Activated CD4-positive, alpha-beta T cell treated with anti-CD3 and anti-CD28 coated beads for 36 hours (primary cell): ENCODE results near the gene SLC10A1. TPM values are rescaled to one million over a fixed set of nuclear protein-coding genes. Genes with fewer than 3 reads are reported as not detected.
"Not testable (repeated sequence)": the region's sequence is repeated elsewhere in the genome, so short reads cannot be mapped to it uniquely, and the experiment has no call there.

Source experiments
- ATAC-seq: fragments of 200-7000 bp; cut with Tn5 transposase; one replicate; pipeline ENCODE4 v1.10.0; 2021; ENCODE audit warnings: mild to moderate bottlenecking, moderate library complexity
- CTCF ChIA-PET: fragments of 350-600 bp; sonication (Branson Sonifier 250); formaldehyde crosslinking; loops from one replicate; lab custom pipeline; 2021; ENCODE audit warnings: antibody characterized with exemption; lab: Charles Lee
- POLR2A ChIA-PET: fragments of 350-600 bp; sonication (Branson Sonifier 250); formaldehyde crosslinking; loops from one replicate; lab custom pipeline; 2021; ENCODE audit warnings: antibody characterized with exemption, inconsistent platforms; lab: Charles Lee
- DNase-seq: peaks from one replicate; pipeline ENCODE4 v3.0.0-alpha.2; 2020
- H3K27ac Mint-ChIP-seq: one replicate; pipeline ENCODE4 v1.8.0; 2021; ENCODE audit warnings: mixed read lengths
- H3K27me3 Mint-ChIP-seq: one replicate; pipeline ENCODE4 v1.8.0; 2021; ENCODE audit warnings: mixed read lengths
- H3K36me3 Mint-ChIP-seq: one replicate; pipeline ENCODE4 v1.8.0; 2021; ENCODE audit warnings: low read depth, mixed read lengths
- H3K4me1 Mint-ChIP-seq: one replicate; pipeline ENCODE4 v1.8.0; 2021; ENCODE audit warnings: mixed read lengths
- H3K4me3 Mint-ChIP-seq: one replicate; pipeline ENCODE4 v1.8.0; 2021; ENCODE audit warnings: mild to moderate bottlenecking, moderate library complexity, mixed read lengths
- H3K9me3 Mint-ChIP-seq: one replicate; pipeline ENCODE4 v1.8.0; 2021; ENCODE audit warnings: low read depth, mixed read lengths
- intact Hi-C, 2 experiments: fragments of 100-400 bp; cut with DNase I in 1 of 2; cut with micrococcal nuclease in 1 of 2; formaldehyde crosslinking; loops; one replicate each; pipeline versions ENCODE4 v1.14.2 to v1.15.1; 2022 to 2024; cut with DNase I, micrococcal nuclease
- total RNA-seq, 2 experiments: library from RNA; stranded (reverse); gene quantifications; one replicate each; pipeline ENCODE4 v1.2.3, GENCODE V29; 2021

The SLC10A1 gene
- total RNA-seq, 2 experiments from 2014 or later = not detected

- Mint-ChIP-seq H3K9me3 (no peaks in the 10 kb centered on the region), H3K27ac (no peak overlapping the region), H3K4me3 (no peak overlapping the region), H3K27me3 (no peaks in the 10 kb centered on the region), H3K36me3 (no peaks in the 10 kb centered on the region), H3K4me1 (peaks cover 10% of the 10 kb centered on the region)
- intact Hi-C loops = no loop called here
- CTCF ChIA-PET = no interaction called here
- no peak for DNase-seq
- POLR2A ChIA-PET = interaction anchor here (0.7 kb wide), 1 partner anchor 25 kb away, joined by 4 read pairs; no protein-coding TSS in a partner anchor
- ATAC-seq = no peak
These were observed 43.2 kb downstream of the SLC10A1 start for GRCh38 chr14:69753860-69754259.

GRCh38 chr14:69752773-69753172, 44.3 kb downstream of the SLC10A1 start:
- H3K27me3 Mint-ChIP-seq = no peaks in the 10 kb centered on the region
- H3K36me3 Mint-ChIP-seq = no peaks in the 10 kb centered on the region
- H3K4me1 Mint-ChIP-seq = peaks cover 10% of the 10 kb centered on the region
- intact Hi-C loops = no loop called here
- ChIA-PET CTCF (interaction anchor here (0.6 to 1.1 kb wide), 3 partner anchors 16 to 205 kb away, joined by 3 to 5 read pairs (median 3); no protein-coding TSS in a partner anchor), POLR2A (interaction anchor here (0.7 kb wide), 1 partner anchor 19 kb away, joined by 12 read pairs; no protein-coding TSS in a partner anchor)
- no peak overlapping the region for H3K27ac Mint-ChIP-seq
- no peak overlapping the region for H3K4me3 Mint-ChIP-seq
- ATAC-seq = no peak
- no peaks in the 10 kb centered on the region for H3K9me3 Mint-ChIP-seq
- DNase-seq = no peak

- ChIA-PET CTCF (interaction anchor here (0.5 to 1.0 kb wide), 2 partner anchors 11 to 367 kb away, joined by 3 read pairs; no protein-coding TSS in a partner anchor), POLR2A (no interaction called here)
- Mint-ChIP-seq H3K27ac (no peak overlapping the region), H3K4me3 (no peak overlapping the region), H3K4me1 (peaks cover 15% of the 10 kb centered on the region), H3K9me3 (no peaks in the 10 kb centered on the region), H3K27me3 (no peaks in the 10 kb centered on the region), H3K36me3 (no peaks in the 10 kb centered on the region)
- intact Hi-C loops = no loop called here
- no peak for DNase-seq
- ATAC-seq = no peak
These were observed 46.5 kb downstream of the SLC10A1 start for GRCh38 chr14:69750495-69750894.

DNA sequence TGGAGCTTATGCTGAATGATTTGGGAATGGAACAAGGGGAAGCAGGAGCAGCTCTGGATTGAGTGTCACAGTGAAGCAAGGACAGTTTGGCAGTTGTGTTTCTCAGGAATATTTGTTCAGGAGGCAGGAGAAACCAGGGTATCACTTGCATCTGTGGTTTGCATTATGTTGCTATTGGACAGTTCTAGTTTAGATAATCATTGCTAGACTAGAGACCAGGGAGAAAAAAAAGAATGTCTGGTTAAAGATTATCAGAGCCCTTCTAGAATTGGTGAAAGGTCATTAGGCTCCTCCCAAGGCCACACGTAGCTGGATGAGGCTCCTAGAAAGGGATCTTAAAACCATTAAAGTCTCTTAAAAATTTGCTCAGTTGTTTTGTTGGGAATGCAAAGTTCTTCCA, 47.1 kb downstream of the SLC10A1 start:
- DNase-seq = no peak
- Mint-ChIP-seq H3K36me3 (no peaks in the 10 kb centered on the region), H3K9me3 (no peaks in the 10 kb centered on the region), H3K4me3 (no peak overlapping the region), H3K27me3 (no peaks in the 10 kb centered on the region), H3K27ac (no peak overlapping the region), H3K4me1 (peaks cover 11% of the 10 kb centered on the region)
- intact Hi-C loops = no loop called here
- no peak for ATAC-seq
- ChIA-PET CTCF (interaction anchor here (1.0 kb wide), 1 partner anchor 11 kb away, joined by 3 read pairs; no protein-coding TSS in a partner anchor), POLR2A (no interaction called here)

- Mint-ChIP-seq H3K36me3 (no peaks in the 10 kb centered on the region), H3K4me3 (no peak overlapping the region), H3K9me3 (peaks cover 3% of the 10 kb centered on the region), H3K27ac (no peak overlapping the region), H3K27me3 (peaks cover under 1% of the 10 kb centered on the region), H3K4me1 (peaks cover 3% of the 10 kb centered on the region)
- ChIA-PET POLR2A (no interaction called here), CTCF (interaction anchor here (0.8 to 1.0 kb wide), 3 partner anchors 96 to 167 kb away, joined by 3 to 4 read pairs (median 3); no protein-coding TSS in a partner anchor)
- DNase-seq (no peak), ATAC-seq (no peak)
- intact Hi-C loops = no loop called here
These were observed 56.0 kb downstream of the SLC10A1 start for GRCh38 chr14:69741055-69741454.

DNA sequence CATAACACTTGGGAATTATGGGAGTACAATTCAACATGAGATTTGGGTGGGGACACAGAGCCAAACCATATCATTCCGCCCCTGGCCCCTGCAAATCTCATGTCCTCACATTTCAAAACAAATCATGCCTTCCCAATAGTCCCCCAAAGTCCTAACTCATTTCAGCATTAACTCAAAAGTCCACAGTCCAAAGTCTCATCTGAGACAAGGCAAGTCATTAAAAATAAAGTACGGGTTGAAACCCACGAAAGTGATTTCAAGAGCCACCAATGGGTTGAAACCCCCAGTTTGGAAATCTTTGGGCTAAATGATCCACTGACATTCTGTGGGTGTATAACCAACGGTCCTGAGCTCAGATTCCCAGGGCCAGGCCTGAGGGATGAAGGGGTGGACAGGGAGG, 60.6 kb downstream of the SLC10A1 start:
- H3K9me3 Mint-ChIP-seq, H3K27ac Mint-ChIP-seq, H3K27me3 Mint-ChIP-seq, POLR2A ChIA-PET, H3K4me1 Mint-ChIP-seq, DNase-seq, H3K36me3 Mint-ChIP-seq, H3K4me3 Mint-ChIP-seq, ATAC-seq: not testable (repeated sequence)
- CTCF ChIA-PET = interaction anchor here (1.5 kb wide), 1 partner anchor 16 kb away, joined by 3 read pairs; no protein-coding TSS in a partner anchor
- intact Hi-C loops = loop anchor here in 1 of 2 experiments (10.0 kb wide), 1 partner anchor 78 kb away; no protein-coding TSS in a partner anchor

GRCh38 chr14:69731919-69732598, 65.0 kb downstream of the SLC10A1 start:
- intact Hi-C loops = loop anchor here (1.0 to 10.0 kb wide), 5 partner anchors 65 to 340 kb away; partner anchors contain the start of gene SLC10A1 (in 1 of the 2)
- POLR2A ChIA-PET, H3K4me3 Mint-ChIP-seq, H3K4me1 Mint-ChIP-seq, H3K27ac Mint-ChIP-seq, H3K27me3 Mint-ChIP-seq, H3K36me3 Mint-ChIP-seq, DNase-seq, CTCF ChIA-PET, H3K9me3 Mint-ChIP-seq, ATAC-seq: not testable (repeated sequence)

- Mint-ChIP-seq H3K27me3 (peaks cover 2% of the 10 kb centered on the region), H3K9me3 (no peaks in the 10 kb centered on the region), H3K4me1 (peaks cover 15% of the 10 kb centered on the region), H3K4me3 (no peak overlapping the region), H3K36me3 (no peaks in the 10 kb centered on the region), H3K27ac (no peak overlapping the region)
- ChIA-PET POLR2A (no interaction called here), CTCF (interaction anchor here (0.8 to 6.2 kb wide), 16 partner anchors 10 to 156 kb away, joined by 3 to 77 read pairs (median 4); partner anchors contain the start of gene CCDC177)
- intact Hi-C loops = loop anchor here (1.0 to 10.0 kb wide), 7 partner anchors 39 to 483 kb away; partner anchors contain the start of gene SRSF5 (in 1 of the 2)
- no peak for DNase-seq
- no peak for ATAC-seq
These were observed 69.2 kb downstream of the SLC10A1 start for GRCh38 chr14:69727860-69728259.

GRCh38 chr14:69726761-69727511, 70.1 kb downstream of the SLC10A1 start:
- peaks cover 15% of the 10 kb centered on the region for H3K4me1 Mint-ChIP-seq
- H3K36me3 Mint-ChIP-seq = no peaks in the 10 kb centered on the region
- intact Hi-C loops = loop anchor here (1.0 to 10.0 kb wide), 7 partner anchors 40 to 482 kb away; partner anchors contain the start of gene SRSF5 (in 1 of the 2)
- POLR2A ChIA-PET = interaction anchor here (0.6 kb wide), 1 partner anchor 11 kb away, joined by 3 read pairs; no protein-coding TSS in a partner anchor
- H3K9me3 Mint-ChIP-seq = no peaks in the 10 kb centered on the region
- peak; percentile 91 for ATAC-seq
- CTCF ChIA-PET = interaction anchor here (0.6 to 6.2 kb wide), 40 partner anchors 8 to 205 kb away, joined by 3 to 77 read pairs (median 3); partner anchors contain the start of genes CCDC177 and SUSD6
- peak; percentile 90 for DNase-seq
- peaks cover under 1% of the 10 kb centered on the region for H3K27me3 Mint-ChIP-seq
- peak overlapping the region; percentile 61 for H3K4me3 Mint-ChIP-seq
- peak overlapping the region; percentile 21 for H3K27ac Mint-ChIP-seq
